Neural cell (in vitro differentiated cells): Measurements from ENCODE around the gene PIAS1.

ENCODE experiments used
- TAF1 ChIP-seq: IDR thresholded peaks from 2 replicates; pipeline ENCODE4 v1.6.1; 2012; ENCODE audit warnings: low read depth
- TF ChIP-seq, protein P1 (sequence below): fragments of 450-650 bp; IDR thresholded peaks from 2 replicates; pipeline ENCODE4 v1.5.1; 2014; ENCODE audit warnings: antibody characterized with exemption, mild to moderate bottlenecking, moderate library complexity; ENCODE audit not compliant: poor library complexity, severe bottlenecking
- TF ChIP-seq, protein P2 (sequence below): IDR thresholded peaks from 2 replicates; pipeline ENCODE4 v1.6.1; 2012; ENCODE audit warnings: borderline replicate concordance

DNA sequence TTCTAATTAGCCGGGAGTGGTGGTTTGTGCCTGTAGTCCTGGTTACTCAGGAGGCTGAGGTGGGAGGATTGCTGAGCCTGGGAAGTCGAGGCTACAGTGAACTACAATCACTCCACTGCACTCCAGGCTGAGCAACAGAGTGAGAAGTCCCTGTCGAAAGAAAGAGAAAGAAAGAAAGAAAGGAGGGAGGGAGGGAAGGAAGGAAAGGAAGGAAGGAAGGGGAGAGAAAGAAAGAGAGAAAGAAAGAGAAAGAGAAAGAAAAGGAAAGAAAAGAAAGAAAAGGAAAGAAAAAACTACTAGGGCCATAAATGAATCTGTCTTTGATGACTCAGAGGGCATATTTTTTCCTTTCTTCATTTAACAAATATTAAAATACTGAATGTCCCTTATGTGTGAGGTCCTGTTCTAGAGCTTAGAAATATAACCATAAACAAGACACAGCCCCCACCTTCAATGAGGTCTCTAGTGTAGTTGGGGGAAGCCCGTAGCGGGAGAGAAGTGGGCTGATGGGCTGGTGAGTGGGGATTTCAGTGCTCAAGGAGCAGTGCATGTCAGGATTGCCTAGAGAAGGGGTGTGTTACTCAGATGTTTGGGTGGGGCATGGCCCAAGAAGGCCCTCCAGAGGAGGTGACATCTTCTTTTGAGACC, 35.2 kb upstream of the PIAS1 start:
- TF ChIP-seq, protein P1, sequence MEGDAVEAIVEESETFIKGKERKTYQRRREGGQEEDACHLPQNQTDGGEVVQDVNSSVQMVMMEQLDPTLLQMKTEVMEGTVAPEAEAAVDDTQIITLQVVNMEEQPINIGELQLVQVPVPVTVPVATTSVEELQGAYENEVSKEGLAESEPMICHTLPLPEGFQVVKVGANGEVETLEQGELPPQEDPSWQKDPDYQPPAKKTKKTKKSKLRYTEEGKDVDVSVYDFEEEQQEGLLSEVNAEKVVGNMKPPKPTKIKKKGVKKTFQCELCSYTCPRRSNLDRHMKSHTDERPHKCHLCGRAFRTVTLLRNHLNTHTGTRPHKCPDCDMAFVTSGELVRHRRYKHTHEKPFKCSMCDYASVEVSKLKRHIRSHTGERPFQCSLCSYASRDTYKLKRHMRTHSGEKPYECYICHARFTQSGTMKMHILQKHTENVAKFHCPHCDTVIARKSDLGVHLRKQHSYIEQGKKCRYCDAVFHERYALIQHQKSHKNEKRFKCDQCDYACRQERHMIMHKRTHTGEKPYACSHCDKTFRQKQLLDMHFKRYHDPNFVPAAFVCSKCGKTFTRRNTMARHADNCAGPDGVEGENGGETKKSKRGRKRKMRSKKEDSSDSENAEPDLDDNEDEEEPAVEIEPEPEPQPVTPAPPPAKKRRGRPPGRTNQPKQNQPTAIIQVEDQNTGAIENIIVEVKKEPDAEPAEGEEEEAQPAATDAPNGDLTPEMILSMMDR: no peak
- TF ChIP-seq, protein P2, sequence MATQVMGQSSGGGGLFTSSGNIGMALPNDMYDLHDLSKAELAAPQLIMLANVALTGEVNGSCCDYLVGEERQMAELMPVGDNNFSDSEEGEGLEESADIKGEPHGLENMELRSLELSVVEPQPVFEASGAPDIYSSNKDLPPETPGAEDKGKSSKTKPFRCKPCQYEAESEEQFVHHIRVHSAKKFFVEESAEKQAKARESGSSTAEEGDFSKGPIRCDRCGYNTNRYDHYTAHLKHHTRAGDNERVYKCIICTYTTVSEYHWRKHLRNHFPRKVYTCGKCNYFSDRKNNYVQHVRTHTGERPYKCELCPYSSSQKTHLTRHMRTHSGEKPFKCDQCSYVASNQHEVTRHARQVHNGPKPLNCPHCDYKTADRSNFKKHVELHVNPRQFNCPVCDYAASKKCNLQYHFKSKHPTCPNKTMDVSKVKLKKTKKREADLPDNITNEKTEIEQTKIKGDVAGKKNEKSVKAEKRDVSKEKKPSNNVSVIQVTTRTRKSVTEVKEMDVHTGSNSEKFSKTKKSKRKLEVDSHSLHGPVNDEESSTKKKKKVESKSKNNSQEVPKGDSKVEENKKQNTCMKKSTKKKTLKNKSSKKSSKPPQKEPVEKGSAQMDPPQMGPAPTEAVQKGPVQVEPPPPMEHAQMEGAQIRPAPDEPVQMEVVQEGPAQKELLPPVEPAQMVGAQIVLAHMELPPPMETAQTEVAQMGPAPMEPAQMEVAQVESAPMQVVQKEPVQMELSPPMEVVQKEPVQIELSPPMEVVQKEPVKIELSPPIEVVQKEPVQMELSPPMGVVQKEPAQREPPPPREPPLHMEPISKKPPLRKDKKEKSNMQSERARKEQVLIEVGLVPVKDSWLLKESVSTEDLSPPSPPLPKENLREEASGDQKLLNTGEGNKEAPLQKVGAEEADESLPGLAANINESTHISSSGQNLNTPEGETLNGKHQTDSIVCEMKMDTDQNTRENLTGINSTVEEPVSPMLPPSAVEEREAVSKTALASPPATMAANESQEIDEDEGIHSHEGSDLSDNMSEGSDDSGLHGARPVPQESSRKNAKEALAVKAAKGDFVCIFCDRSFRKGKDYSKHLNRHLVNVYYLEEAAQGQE: no peak
- no peak for TF ChIP-seq TAF1
